Measurements from ENCODE around the gene TBX15. TPM values are rescaled to one million over a fixed set of nuclear protein-coding genes. Genes with fewer than 3 reads are reported as not detected.

TBX15 gene
- polyA plus RNA-seq, 3 donors from 2014 or later, result not detected

DNA sequence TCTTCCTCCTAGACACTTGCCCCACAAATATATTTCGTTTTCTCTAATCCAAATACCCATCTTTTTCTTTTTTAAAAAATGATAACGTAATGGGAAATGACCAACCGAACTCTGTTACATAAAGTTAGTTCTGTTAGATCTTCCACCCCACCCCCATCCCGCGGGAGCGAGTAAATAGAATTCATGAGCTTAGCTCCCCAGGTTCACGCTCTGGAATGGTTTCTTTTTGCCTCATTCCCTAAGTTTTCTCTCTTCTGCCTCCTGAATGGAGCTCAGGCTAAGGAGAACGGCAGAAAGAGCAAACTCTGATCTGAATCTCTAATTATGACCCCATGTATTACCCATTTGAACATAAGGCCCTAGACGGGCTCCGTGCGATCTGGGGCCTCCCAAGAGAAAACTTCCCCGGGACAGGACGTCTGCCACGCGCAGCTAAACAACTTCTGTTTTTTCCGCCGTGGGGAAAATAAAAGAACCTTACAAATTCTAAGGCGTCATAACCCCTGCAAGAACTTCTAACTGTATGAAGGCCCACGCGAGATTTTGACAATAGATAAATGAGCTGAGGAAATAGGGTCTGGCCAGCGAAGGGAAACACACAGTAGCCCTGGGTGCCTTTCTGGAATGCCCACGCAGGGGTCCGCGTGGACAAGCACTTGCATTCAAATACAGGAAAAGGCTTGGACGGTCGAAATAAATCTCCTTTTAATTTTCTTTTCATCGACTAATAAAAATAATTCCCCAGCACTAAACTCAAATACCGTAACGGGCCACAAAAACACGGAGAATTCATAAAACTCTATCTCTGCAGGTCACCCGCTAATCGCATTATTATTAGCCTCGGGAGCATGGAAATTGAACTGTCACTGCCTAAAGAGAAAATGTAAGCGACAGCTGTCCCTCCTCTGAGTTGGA, 2.2 kb downstream of the TBX15 start:
- peaks cover 0 to 22% of the 10 kb centered on the region in 2 donors for H3K4me1 Mint-ChIP-seq
- DNase-seq, result no peak
- H3K9me3 Mint-ChIP-seq, result peaks cover 26 to 74% (median 34%) of the 10 kb centered on the region in 6 donors
- peaks cover 0 to 14% (median 11%) of the 10 kb centered on the region in 3 donors for H3K36me3 Mint-ChIP-seq
- no peak overlapping the region for H3K4me3 Mint-ChIP-seq
- H3K27me3 Mint-ChIP-seq (ENCODE audit: low read depth in 3 of 3), result peaks cover 46 to 75% (median 50%) of the 10 kb centered on the region in 3 donors
- H3K27ac Mint-ChIP-seq, result no peak overlapping the region

DNA sequence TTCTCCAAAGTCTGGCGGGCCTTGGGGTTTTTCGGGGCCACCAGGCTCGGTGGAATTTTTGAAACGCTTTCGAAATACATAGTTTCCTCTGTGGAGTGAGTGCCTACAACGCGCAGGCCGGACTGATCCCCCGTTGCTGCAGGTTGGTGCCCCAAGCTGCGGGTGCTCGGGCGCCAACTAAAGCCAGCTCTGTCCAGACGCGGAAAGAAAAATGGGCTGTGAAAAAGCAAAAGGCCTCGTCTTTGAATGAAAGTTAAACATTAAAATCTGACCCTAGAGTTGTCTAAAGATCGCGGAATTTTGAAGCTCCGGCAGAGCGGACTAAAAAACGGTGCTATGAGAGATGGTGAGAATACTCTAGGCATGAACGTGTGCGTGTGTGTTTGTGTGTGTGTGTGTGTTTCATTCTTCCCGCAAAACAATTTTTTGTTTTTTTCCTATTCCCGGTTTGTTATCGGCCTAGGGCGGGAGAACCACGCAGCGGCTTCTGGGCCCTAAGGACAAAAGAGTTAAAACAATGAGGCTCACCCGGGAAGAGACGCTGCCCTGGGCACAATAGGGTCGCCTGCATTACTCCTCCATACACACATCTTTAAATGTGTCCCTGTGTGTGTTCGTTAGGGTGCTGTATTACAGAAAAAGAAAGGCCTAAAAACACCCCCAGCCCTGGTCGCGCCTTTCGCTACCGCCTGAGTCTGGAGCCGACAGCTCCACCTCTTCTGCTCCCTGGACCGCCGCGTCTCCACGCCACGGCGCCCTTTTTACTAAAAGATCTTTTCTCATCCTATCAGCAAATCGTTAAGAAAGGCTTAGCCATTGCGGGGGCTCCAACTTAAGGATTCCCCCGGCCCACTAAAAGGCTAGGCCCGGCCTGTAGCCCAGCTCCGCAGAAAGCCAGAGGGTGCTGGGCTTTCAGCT, 3.2 kb downstream of the TBX15 start:
- H3K9me3 Mint-ChIP-seq, result peaks cover 29 to 78% (median 36%) of the 10 kb centered on the region in 6 donors

DNA sequence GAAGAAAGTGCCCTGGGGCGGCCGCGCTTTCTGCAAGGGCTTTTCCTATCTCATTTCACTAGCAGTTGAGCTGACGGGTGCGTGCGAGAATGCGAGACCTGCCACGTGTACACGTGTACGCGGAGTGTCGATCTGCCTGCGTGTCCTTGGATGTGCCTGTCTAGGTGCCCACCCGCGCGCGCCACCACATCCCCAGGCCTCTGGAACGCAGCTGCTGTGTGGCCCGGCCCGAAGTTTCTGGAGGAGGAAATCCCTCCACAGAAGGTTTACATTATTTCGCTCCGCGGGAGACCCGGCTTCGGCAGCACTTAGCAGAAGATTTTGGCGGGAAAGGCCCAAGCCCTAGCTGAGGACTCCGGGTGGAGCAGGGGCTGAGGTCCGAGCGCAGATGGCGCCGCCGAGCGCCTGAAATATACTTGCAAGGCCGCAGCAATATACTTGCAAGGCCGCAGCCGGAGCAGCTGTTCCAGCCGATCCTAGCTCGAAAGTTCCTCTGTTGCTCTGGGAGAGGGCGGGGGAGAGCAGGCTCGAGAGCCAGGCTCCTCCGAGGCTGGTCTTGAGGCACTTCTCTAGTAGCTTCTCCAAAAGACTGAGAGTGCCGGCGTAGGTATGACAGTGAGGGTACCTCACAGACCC, 3.9 kb downstream of the TBX15 start:
- Mint-ChIP-seq H3K27ac (no peak overlapping the region), H3K36me3 (peaks cover 0 to 17% (median 11%) of the 10 kb centered on the region in 3 donors), H3K4me1 (peaks cover 2 to 22% of the 10 kb centered on the region in 2 donors), H3K9me3 (peaks cover 27 to 74% (median 37%) of the 10 kb centered on the region in 6 donors), H3K4me3 (no peak overlapping the region), H3K27me3 (ENCODE audit: low read depth in 3 of 3) (peaks cover 42 to 75% (median 51%) of the 10 kb centered on the region in 3 donors)
- DNase-seq, result no peak

More for the DNA sequence above, 3.2 kb downstream of the TBX15 start:
- peaks cover 43 to 78% (median 50%) of the 10 kb centered on the region in 3 donors for H3K27me3 Mint-ChIP-seq (ENCODE audit: low read depth in 3 of 3)
- H3K27ac Mint-ChIP-seq, result no peak overlapping the region
- H3K4me1 Mint-ChIP-seq, result peaks cover 0 to 22% of the 10 kb centered on the region in 2 donors
- DNase-seq, result no peak
- peak overlapping the region in 3 of 5 donors; percentile 0 to 51 (median 22) for H3K4me3 Mint-ChIP-seq
- peaks cover 0 to 17% (median 11%) of the 10 kb centered on the region in 3 donors for H3K36me3 Mint-ChIP-seq

DNA sequence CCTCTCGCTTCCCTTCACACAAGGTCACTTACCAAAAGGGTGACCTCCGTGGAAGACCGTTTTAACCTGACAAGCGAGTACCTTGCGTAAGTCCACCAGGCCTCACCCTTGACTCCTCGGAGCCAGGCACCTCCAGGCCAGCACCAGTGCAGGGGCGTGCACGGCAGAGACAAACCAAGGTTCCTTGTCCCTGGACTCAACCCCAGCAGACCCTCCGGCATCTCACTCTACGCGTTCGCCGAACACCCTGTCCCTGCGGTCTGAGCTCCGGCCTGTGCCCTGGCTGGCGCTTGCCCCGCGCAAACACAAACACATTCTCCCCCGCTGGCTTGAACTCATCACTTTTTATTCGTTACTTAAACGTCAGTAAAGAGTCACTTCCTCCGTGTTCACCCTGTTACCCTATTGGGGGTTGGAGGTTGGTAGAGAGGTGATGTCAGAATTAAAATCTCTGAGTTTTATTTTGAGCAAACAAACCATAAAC, 4.5 kb downstream of the TBX15 start:
- Mint-ChIP-seq H3K4me3 (peak overlapping the region in 1 of 5 donors; percentile 20), H3K9me3 (peaks cover 27 to 72% (median 34%) of the 10 kb centered on the region in 6 donors), H3K36me3 (peaks cover 0 to 17% (median 11%) of the 10 kb centered on the region in 3 donors), H3K27ac (no peak overlapping the region), H3K27me3 (ENCODE audit: low read depth in 3 of 3) (peaks cover 45 to 73% (median 53%) of the 10 kb centered on the region in 3 donors), H3K4me1 (peaks cover 3 to 22% of the 10 kb centered on the region in 2 donors)
- DNase-seq, result no peak

DNA sequence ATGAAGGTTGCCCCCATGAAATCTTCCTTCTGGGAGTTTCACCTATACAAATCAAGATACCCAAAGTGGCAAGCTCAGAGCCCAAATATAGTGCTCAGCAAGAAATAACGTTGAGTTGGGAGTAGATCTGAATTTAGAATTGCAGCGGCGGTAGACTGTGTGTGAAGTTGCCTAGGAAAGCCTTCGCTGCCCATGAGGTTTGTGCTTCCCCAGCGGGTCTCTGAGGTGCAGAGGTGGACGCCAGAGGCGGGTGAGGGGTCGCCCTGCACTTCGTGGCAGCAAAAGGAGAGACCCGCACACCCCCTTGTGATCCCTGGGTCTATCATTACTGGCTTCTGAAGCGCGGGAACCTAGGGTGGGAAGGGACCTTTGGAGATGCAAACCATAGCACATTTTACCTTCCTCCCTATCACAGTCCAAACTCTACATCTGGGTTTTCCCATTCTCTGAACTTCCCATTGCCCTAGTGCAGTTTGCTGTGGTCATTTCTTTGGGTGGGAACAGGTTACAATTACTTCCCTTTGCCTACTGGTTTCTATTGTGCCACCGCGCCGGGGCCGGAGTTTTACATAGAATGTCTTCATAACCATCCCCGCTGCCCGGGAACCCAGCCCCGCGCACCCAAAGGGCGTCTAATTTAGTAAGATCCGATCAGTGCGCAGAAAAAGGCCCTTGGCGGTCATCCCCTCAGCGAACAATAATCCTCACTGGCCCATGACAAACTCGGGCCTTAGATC, 5.2 kb downstream of the TBX15 start:
- DNase-seq, result no peak
- Mint-ChIP-seq H3K27me3 (ENCODE audit: low read depth in 3 of 3) (peaks cover 45 to 75% (median 57%) of the 10 kb centered on the region in 3 donors), H3K4me3 (no peak overlapping the region), H3K27ac (no peak overlapping the region), H3K4me1 (peaks cover 3 to 22% of the 10 kb centered on the region in 2 donors), H3K9me3 (peaks cover 30 to 74% (median 34%) of the 10 kb centered on the region in 6 donors), H3K36me3 (peaks cover 0 to 17% (median 11%) of the 10 kb centered on the region in 3 donors)

DNA sequence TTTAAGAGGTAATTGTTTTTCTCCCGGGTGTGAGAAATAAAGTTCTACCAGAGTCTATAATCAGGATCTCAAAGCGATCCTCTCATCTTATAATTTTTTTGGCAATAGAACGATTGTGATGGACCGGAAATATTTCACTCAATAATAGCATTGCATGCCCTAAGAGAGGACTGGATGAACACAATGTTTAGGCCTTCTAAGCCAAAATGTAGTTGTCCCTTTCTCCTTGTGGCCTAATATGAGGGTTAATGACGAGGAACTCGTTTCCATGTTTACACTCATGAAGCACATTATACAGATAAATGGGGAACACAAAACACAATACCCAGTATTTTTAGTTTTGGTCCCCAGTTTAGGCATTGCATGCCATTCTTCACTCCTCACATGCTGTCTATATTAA, 5.9 kb downstream of the TBX15 start:
- peaks cover 3 to 22% of the 10 kb centered on the region in 2 donors for H3K4me1 Mint-ChIP-seq
- H3K9me3 Mint-ChIP-seq, result peaks cover 30 to 78% (median 34%) of the 10 kb centered on the region in 6 donors
- H3K4me3 Mint-ChIP-seq, result no peak overlapping the region
- H3K27ac Mint-ChIP-seq, result no peak overlapping the region
- peaks cover 45 to 78% (median 57%) of the 10 kb centered on the region in 3 donors for H3K27me3 Mint-ChIP-seq (ENCODE audit: low read depth in 3 of 3)
- DNase-seq, result no peak
- peaks cover 0 to 17% (median 11%) of the 10 kb centered on the region in 3 donors for H3K36me3 Mint-ChIP-seq

DNA sequence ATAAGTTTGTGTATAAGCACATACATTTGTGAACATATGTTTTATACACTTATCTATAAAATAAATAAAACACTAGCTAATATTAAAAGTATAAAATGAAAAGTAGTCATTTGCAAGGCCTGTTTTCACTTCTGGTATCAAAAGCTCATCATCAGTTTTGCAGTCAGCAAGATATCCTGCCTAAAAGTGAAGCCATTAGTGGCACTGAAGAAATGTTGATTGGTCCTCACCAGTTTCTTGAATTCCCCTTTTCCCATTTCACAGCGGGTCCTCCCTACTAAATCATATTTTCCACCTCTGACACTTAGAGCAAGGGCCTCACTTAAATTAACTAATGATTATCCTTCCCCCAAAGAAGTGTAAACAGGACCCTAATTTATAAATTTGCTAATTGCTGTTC, 6.7 kb downstream of the TBX15 start:
- DNase-seq, result no peak
- no peak overlapping the region for H3K27ac Mint-ChIP-seq
- H3K9me3 Mint-ChIP-seq, result peaks cover 21 to 70% (median 31%) of the 10 kb centered on the region in 6 donors
- no peak overlapping the region for H3K4me3 Mint-ChIP-seq
- H3K27me3 Mint-ChIP-seq (ENCODE audit: low read depth in 3 of 3), result peaks cover 41 to 70% (median 51%) of the 10 kb centered on the region in 3 donors
- H3K4me1 Mint-ChIP-seq, result peaks cover 3 to 15% of the 10 kb centered on the region in 2 donors
- H3K36me3 Mint-ChIP-seq, result peaks cover 0 to 12% (median 4%) of the 10 kb centered on the region in 3 donors

DNA sequence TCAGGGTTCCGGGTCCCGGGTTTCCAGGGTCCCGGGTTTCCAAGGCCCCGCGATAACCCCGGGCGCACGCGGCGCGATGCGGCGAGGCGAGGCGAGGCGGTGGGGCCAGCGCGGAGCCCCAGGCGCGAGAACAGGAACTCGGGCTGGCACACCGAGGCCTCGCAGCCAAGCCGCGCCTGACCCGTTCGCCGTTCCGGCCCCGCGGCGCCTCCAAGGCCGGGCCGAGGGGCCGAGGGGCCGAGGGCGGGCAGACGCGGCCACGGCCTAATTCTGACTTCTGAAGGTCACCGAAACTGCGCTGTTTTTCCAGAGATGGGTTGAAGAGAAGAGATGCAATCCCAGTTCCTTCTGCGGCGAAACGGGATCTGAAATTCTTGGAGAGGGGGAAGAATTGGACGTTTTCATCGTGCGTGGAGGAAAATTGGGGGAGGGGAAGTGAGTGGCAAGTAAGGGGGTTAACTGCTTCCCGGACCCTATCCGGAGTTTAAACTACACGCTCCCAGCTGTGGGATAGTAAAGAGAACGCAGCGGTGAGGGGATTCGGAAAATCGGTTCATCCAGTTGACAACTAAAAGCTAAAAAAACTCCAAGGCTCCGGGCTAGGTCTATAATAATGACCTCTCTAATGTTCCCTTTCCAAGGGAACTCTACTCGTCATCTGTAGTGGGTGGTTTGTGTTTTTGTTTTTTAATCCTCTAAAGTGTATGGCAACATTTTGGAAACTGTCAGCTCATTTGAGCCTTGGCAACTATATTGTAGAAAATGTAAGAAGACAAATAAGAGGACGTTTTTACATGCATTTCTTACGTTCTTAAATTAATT, 8.2 kb downstream of the TBX15 start:
- DNase-seq, result no peak
- Mint-ChIP-seq H3K27me3 (ENCODE audit: low read depth in 3 of 3) (peaks cover 29 to 58% (median 37%) of the 10 kb centered on the region in 3 donors), H3K9me3 (peaks cover 16 to 59% (median 23%) of the 10 kb centered on the region in 6 donors), H3K27ac (no peak overlapping the region), H3K4me3 (no peak overlapping the region), H3K36me3 (peaks cover 0 to 7% (median 4%) of the 10 kb centered on the region in 3 donors), H3K4me1 (peaks cover 3 to 5% of the 10 kb centered on the region in 2 donors)

DNA sequence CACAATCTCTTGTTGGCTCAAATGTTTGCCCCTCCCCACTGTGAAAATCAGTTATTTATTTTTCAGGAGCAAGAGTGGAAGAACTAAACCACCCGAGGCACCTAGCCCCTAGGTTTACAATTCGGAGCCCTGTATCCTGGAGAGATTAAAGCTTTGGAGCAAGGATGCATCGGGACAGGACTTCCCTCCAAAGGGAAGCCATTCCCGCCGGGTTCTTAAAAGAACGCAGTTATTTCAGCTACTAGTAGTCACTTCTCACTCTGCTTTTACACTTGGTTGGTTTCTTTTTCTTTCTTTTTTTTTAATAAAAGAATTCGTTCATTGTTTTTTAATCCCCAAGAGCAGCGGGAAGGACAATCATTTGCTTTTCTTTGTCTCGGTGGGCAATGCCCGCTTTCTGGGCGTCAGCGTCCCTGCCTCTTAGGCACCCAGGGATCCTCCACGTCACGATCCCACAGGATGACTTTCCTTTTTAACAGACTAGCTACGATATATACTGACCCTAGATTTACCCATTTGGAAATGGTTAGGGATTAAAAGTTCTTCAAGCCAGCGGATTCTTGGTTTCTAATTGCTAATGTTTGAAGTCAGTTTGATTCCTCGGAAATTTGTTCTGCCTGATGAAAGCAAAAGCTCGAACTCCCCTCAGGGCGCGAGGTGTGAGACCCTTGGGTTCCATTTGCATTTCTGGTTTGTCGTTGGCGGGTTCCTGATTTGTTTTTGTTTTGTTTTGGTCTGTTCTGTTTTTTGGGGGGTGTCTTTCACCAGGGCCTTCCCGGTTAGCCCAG, 9.0 kb downstream of the TBX15 start:
- Mint-ChIP-seq H3K27me3 (ENCODE audit: low read depth in 3 of 3) (peaks cover 26 to 51% (median 34%) of the 10 kb centered on the region in 3 donors), H3K9me3 (peaks cover 12 to 56% (median 20%) of the 10 kb centered on the region in 6 donors), H3K27ac (no peak overlapping the region), H3K4me1 (peaks cover 0 to 3% of the 10 kb centered on the region in 2 donors), H3K4me3 (no peak overlapping the region), H3K36me3 (peaks cover 0 to 3% (median 0%) of the 10 kb centered on the region in 3 donors)
- DNase-seq, result no peak

DNA sequence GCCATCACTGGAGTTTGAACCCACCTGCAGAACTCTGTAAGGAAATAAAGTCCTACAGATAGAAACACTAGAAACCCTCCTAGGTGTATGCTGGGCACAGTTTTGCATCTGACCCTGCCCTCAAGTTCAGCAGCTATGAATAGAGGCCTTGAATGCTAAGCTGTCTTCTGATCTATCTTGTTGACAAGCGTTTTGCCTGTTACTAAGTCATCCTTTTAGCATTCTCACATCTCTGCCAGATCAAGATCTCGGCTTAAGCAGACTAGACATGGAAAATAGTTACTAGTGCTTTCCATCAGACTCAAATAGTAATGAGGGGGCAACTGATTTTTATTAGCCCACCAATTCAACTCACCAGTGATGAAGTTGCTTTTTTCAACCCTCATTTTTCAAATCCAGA, 10.5 kb downstream of the TBX15 start:
- Mint-ChIP-seq H3K4me3 (no peak overlapping the region), H3K4me1 (peaks cover 0 to 3% of the 10 kb centered on the region in 2 donors), H3K9me3 (peaks cover 10 to 47% (median 15%) of the 10 kb centered on the region in 6 donors), H3K36me3 (peaks cover 0 to 3% (median 0%) of the 10 kb centered on the region in 3 donors), H3K27me3 (ENCODE audit: low read depth in 3 of 3) (peaks cover 12 to 40% (median 23%) of the 10 kb centered on the region in 3 donors), H3K27ac (no peak overlapping the region)
- no peak for DNase-seq

DNA sequence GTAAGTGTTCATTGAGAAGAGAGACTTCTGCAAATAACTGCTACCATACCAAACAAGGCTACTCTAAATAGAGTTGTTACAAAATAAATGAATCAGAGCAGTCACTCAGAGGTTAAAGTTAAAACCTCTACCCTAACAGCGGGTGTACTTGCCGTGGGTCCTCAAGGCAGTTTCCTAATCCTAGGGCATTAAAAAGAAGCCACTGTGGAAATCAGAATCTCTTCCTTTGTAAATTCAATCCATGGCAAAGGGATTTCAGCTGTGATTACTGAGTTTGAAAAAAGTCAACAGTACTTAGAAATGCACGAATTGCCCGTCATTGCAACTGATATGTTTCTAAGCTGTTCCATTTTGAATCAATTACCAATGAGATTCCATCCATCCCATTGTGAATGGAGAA, 13.5 kb downstream of the TBX15 start:
- H3K27me3 Mint-ChIP-seq (ENCODE audit: low read depth in 3 of 3), result peaks cover 3 to 20% (median 14%) of the 10 kb centered on the region in 3 donors
- H3K4me1 Mint-ChIP-seq, result peaks cover 0 to 3% of the 10 kb centered on the region in 2 donors
- DNase-seq, result no peak
- no peaks in the 10 kb centered on the region for H3K36me3 Mint-ChIP-seq
- H3K4me3 Mint-ChIP-seq, result no peak overlapping the region
- H3K27ac Mint-ChIP-seq, result no peak overlapping the region
- peaks cover 2 to 34% (median 6%) of the 10 kb centered on the region in 6 donors for H3K9me3 Mint-ChIP-seq
